GM12892 (cell line): Measurements from ENCODE around the gene EPHB2.

Experiments
- POLR2A ChIP-seq: IDR thresholded peaks from 2 replicates; pipeline ENCODE4 v1.6.1; 2011; ENCODE audit warnings: low read depth, low read length, control low read depth
- POLR2AphosphoS5 ChIP-seq: IDR thresholded peaks from 2 replicates; pipeline ENCODE4 v1.6.1; 2011; ENCODE audit warnings: low read depth, low read length, control low read depth

- TF ChIP-seq POLR2A (no peak), POLR2AphosphoS5 (no peak)
Observed at GRCh38 chr1:22932803-22933470, 222.3 kb downstream of the EPHB2 start.
